ENCODE data around the gene STX10.

GRCh38 chr19:13101590-13102415, 48.4 kb downstream of the STX10 start:
- no peak for TF ChIP-seq CTCF (conservative IDR thresholded peaks at IDR 0.05)
- no peak for TF ChIP-seq ZFX (IDR thresholded peaks at IDR 0.05)

Data from C4-2B (cell line).